GM23338 (cell line): Measurements from ENCODE around the gene HSBP1. TPM values are rescaled to one million over a fixed set of nuclear protein-coding genes. Genes with fewer than 3 reads are reported as not detected.

ENCODE experiments used
- ATAC-seq: fragments of 200-7000 bp; cut with Tn5 transposase; 3 replicates; pipeline ENCODE4 v1.9.1; 2020
- DNase-seq: peaks from one replicate; pipeline ENCODE4 v3.0.0-alpha.2; 2015; ENCODE audit warnings: low spot score
- H2AFZ ChIP-seq: fragments of 200-600 bp; sonication (generic); 2 replicates; pipeline ENCODE4 v1.8.0; 2016; ENCODE audit warnings: antibody characterized with exemption, mild to moderate bottlenecking, moderate library complexity
- H3F3A ChIP-seq: fragments of 200-600 bp; sonication (generic); replicated peaks from 2 replicates; pipeline ENCODE4 v1.8.0; 2017; ENCODE audit warnings: antibody characterized with exemption, mixed run types, low read depth
- H3K27ac ChIP-seq: fragments of 200-600 bp; sonication (generic); 2 replicates; pipeline ENCODE4 v1.6.1; 2016; ENCODE audit warnings: low read depth
- H3K27me3 ChIP-seq: fragments of 200-600 bp; sonication (generic); 2 replicates; pipeline ENCODE4 v1.8.0; 2016; ENCODE audit warnings: mild to moderate bottlenecking, mixed run types, moderate library complexity; ENCODE audit not compliant: insufficient read depth
- H3K36me3 ChIP-seq: fragments of 200-600 bp; sonication (generic); 2 replicates; pipeline ENCODE4 v1.8.0; 2016; ENCODE audit warnings: mild to moderate bottlenecking; ENCODE audit not compliant: insufficient read depth
- H3K4me1 ChIP-seq: fragments of 200-600 bp; sonication (generic); 2 replicates; pipeline ENCODE4 v1.8.0; 2016; ENCODE audit warnings: mild to moderate bottlenecking, moderate library complexity; ENCODE audit not compliant: insufficient read depth
- H3K4me2 ChIP-seq: fragments of 200-600 bp; sonication (generic); 2 replicates; pipeline ENCODE4 v1.7.1; 2017; ENCODE audit warnings: mixed run types
- H3K4me3 ChIP-seq: fragments of 200-600 bp; sonication (generic); 2 replicates; pipeline ENCODE4 v1.6.1; 2016; ENCODE audit warnings: mixed run types
- H3K79me2 ChIP-seq: fragments of 200-600 bp; sonication (generic); replicated peaks from 2 replicates; pipeline ENCODE4 v1.8.0; 2017; ENCODE audit warnings: mild to moderate bottlenecking; ENCODE audit not compliant: insufficient read depth
- H3K9me2 ChIP-seq: fragments of 200-600 bp; sonication (generic); 2 replicates; pipeline ENCODE4 v1.8.0; 2017; ENCODE audit not compliant: insufficient read depth
- H4K20me1 ChIP-seq: fragments of 200-600 bp; sonication (generic); replicated peaks from 2 replicates; pipeline ENCODE4 v1.8.0; 2017; ENCODE audit warnings: mild to moderate bottlenecking; ENCODE audit not compliant: insufficient read depth
- H3K27ac Mint-ChIP-seq: 2 replicates; pipeline ENCODE4 v1.8.0; 2020; ENCODE audit warnings: inconsistent platforms, mild to moderate bottlenecking, moderate library complexity, mixed read lengths
- H3K27me3 Mint-ChIP-seq: 3 replicates; pipeline ENCODE4 v1.8.0; 2022; ENCODE audit warnings: low read depth, mild to moderate bottlenecking, moderate library complexity, mixed read lengths, inconsistent platforms; ENCODE audit not compliant: insufficient read depth, poor library complexity
- H3K36me3 Mint-ChIP-seq: 3 replicates; pipeline ENCODE4 v1.8.0; 2021; ENCODE audit warnings: low read depth, mild to moderate bottlenecking, inconsistent platforms, moderate library complexity, mixed read lengths
- H3K4me1 Mint-ChIP-seq: 3 replicates; pipeline ENCODE4 v1.8.0; 2020; ENCODE audit warnings: mild to moderate bottlenecking, inconsistent platforms, mixed read lengths
- H3K4me3 Mint-ChIP-seq: 3 replicates; pipeline ENCODE4 v1.8.0; 2021; ENCODE audit warnings: moderate library complexity, mild to moderate bottlenecking, inconsistent platforms, mixed read lengths
- H3K9me3 Mint-ChIP-seq: 3 replicates; pipeline ENCODE4 v1.8.0; 2020; ENCODE audit warnings: moderate library complexity, mild to moderate bottlenecking, inconsistent platforms, mixed read lengths
- CREB1 ChIP-seq: fragments of 250-450 bp; sonication (Bioruptor Pico); IDR thresholded peaks from 2 replicates; pipeline ENCODE4 v1.5.0; 2020; ENCODE audit warnings: low read depth, mild to moderate bottlenecking, moderate library complexity
- CTCF ChIP-seq, 2 experiments: fragments of 200-600 bp in 1 of 2; sonication (generic) in 1 of 2; conservative IDR thresholded peaks; 2 replicates each; pipeline versions ENCODE4 v1.5.1 to v1.6.1; 2016 to 2017; ENCODE audit warnings: antibody characterized with exemption in 2 of 2, low read depth in 2 of 2, mild to moderate bottlenecking in 2 of 2, moderate library complexity in 1 of 2
- EZH2 ChIP-seq: fragments of 200-600 bp; sonication (generic); IDR thresholded peaks from one replicate; pipeline ENCODE4 v1.8.0; 2017; ENCODE audit warnings: antibody characterized with exemption, mild to moderate bottlenecking, low read depth; ENCODE audit not compliant: unreplicated experiment
- EZH2phosphoT487 ChIP-seq: fragments of 200-600 bp; sonication (generic); IDR thresholded peaks from one replicate; pipeline ENCODE4 v1.8.1; 2018; ENCODE audit warnings: antibody characterized with exemption; ENCODE audit not compliant: unreplicated experiment
- JUNB ChIP-seq: IDR thresholded peaks from one replicate; pipeline ENCODE4 v1.6.1; 2016; ENCODE audit warnings: antibody characterized with exemption; ENCODE audit not compliant: unreplicated experiment
- POLR2AphosphoS5 ChIP-seq: IDR thresholded peaks from 2 replicates; pipeline ENCODE4 v1.6.1; 2016; ENCODE audit warnings: antibody characterized with exemption, low read depth
- polyA plus RNA-seq: library from polyadenylated mRNA; unstranded; fragments of >200 nt; fragmentation: Nextera tagmentation; extraction: Ambion mirVana; gene quantifications from 2 replicates; pipeline ENCODE4 v1.2.1, GENCODE V29; 2016
- total RNA-seq: library from RNA; depleted of rRNA; stranded (reverse); fragments of >200 nt; shearing (Covaris generic); gene quantifications from 2 replicates; pipeline ENCODE4 v1.2.3, GENCODE V29; 2014
- TF ChIP-seq, protein P1 (sequence below): fragments of 250-450 bp; sonication (Bioruptor Pico); IDR thresholded peaks from 2 replicates; pipeline ENCODE4 v1.5.0; 2020; ENCODE audit warnings: mild to moderate bottlenecking, moderate library complexity

The HSBP1 gene
- total and polyA plus RNA-seq, 2 experiments from 2014 or later, result 71.0 to 817 TPM

DNA sequence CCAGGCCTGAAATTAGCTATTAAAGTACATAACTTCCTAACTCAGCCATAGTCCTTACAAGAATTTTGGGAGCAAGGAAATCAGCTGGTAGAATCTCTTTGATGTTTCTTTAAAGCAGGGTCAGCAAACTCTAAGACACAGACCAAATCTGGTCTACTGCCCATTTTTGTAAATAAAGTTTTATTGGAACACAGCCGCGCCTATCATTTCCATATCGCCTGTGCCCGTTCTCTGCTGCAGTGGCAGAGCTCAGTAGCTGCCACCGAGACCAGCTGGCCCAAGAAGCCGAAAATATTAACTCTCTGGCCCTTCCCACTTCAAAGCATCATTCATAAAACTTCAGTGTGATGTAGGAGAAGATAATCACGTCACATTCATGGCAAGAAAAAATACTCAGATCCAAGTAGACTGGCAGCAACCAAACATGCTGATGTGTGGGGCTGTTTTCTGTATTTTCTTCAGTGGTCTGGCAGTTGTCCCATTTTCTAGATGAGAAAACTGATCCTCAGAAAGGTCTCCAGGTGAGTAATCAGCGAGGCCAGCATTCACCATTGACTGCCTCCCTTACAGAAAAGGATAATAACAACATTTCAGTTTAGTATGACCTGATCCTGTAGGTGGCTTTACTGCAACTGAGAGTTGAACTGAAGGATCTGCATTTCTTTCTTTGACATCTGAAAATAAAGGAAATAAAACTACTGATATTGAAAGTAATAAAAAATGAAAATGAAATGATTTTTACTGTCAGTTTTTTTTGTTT is 18.0 kb upstream of the HSBP1 start:
- Mint-ChIP-seq H3K36me3 (peaks cover 5% of the 10 kb centered on the region; the same call in 2 of the 3 replicates), H3K4me1 (0 out of 3 replicates have a peak, but pooled peaks cover 3% of the 10 kb centered on the region), H3K4me3 (no peak overlapping the region), H3K27me3 (peaks cover 5% of the 10 kb centered on the region), H3K9me3 (peaks cover 9% of the 10 kb centered on the region), H3K27ac (no peak overlapping the region)
- Histone ChIP-seq H3K36me3 (no peaks in the 10 kb centered on the region), H3F3A (no peaks in the 10 kb centered on the region), H3K27me3 (no peaks in the 10 kb centered on the region), H3K4me3 (no peak overlapping the region), H3K4me1 (no peaks in the 10 kb centered on the region), H2AFZ (no peak overlapping the region), H3K27ac (no peak overlapping the region), H4K20me1 (no peaks in the 10 kb centered on the region), H3K79me2 (no peaks in the 10 kb centered on the region), H3K4me2 (no peak overlapping the region), H3K9me2 (peaks cover 5% of the 10 kb centered on the region; the same call in 1 of the 2 replicates)
- DNase-seq (no peak), ATAC-seq (no peak)
- TF ChIP-seq JUNB, result no peak
- TF ChIP-seq CREB1, result no peak
- no peak for TF ChIP-seq CTCF (conservative IDR thresholded peaks at IDR 0.05; ENCODE audit: low read depth in 2 of 2)
- TF ChIP-seq, protein P1, sequence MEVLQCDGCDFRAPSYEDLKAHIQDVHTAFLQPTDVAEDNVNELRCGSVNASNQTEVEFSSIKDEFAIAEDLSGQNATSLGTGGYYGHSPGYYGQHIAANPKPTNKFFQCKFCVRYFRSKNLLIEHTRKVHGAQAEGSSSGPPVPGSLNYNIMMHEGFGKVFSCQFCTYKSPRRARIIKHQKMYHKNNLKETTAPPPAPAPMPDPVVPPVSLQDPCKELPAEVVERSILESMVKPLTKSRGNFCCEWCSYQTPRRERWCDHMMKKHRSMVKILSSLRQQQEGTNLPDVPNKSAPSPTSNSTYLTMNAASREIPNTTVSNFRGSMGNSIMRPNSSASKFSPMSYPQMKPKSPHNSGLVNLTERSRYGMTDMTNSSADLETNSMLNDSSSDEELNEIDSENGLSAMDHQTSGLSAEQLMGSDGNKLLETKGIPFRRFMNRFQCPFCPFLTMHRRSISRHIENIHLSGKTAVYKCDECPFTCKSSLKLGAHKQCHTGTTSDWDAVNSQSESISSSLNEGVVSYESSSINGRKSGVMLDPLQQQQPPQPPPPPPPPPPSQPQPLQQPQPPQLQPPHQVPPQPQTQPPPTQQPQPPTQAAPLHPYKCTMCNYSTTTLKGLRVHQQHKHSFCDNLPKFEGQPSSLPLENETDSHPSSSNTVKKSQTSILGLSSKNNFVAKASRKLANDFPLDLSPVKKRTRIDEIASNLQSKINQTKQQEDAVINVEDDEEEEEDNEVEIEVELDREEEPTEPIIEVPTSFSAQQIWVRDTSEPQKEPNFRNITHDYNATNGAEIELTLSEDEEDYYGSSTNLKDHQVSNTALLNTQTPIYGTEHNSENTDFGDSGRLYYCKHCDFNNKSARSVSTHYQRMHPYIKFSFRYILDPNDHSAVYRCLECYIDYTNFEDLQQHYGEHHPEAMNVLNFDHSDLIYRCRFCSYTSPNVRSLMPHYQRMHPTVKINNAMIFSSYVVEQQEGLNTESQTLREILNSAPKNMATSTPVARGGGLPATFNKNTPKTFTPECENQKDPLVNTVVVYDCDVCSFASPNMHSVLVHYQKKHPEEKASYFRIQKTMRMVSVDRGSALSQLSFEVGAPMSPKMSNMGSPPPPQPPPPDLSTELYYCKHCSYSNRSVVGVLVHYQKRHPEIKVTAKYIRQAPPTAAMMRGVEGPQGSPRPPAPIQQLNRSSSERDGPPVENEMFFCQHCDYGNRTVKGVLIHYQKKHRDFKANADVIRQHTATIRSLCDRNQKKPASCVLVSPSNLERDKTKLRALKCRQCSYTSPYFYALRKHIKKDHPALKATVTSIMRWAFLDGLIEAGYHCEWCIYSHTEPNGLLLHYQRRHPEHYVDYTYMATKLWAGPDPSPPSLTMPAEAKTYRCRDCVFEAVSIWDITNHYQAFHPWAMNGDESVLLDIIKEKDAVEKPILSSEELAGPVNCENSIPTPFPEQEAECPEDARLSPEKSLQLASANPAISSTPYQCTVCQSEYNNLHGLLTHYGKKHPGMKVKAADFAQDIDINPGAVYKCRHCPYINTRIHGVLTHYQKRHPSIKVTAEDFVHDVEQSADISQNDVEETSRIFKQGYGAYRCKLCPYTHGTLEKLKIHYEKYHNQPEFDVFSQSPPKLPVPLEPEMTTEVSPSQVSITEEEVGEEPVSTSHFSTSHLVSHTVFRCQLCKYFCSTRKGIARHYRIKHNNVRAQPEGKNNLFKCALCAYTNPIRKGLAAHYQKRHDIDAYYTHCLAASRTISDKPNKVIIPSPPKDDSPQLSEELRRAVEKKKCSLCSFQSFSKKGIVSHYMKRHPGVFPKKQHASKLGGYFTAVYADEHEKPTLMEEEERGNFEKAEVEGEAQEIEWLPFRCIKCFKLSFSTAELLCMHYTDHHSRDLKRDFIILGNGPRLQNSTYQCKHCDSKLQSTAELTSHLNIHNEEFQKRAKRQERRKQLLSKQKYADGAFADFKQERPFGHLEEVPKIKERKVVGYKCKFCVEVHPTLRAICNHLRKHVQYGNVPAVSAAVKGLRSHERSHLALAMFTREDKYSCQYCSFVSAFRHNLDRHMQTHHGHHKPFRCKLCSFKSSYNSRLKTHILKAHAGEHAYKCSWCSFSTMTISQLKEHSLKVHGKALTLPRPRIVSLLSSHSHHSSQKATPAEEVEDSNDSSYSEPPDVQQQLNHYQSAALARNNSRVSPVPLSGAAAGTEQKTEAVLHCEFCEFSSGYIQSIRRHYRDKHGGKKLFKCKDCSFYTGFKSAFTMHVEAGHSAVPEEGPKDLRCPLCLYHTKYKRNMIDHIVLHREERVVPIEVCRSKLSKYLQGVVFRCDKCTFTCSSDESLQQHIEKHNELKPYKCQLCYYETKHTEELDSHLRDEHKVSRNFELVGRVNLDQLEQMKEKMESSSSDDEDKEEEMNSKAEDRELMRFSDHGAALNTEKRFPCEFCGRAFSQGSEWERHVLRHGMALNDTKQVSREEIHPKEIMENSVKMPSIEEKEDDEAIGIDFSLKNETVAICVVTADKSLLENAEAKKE (CRISPR knock-in tag), result no peak
- no peak for TF ChIP-seq EZH2
- no peak for TF ChIP-seq POLR2AphosphoS5
- TF ChIP-seq EZH2phosphoT487, result no peak
